Esophagus squamous epithelium (tissue), 5 donors: ENCODE results near the gene AWAT1. TPM values are rescaled to one million over a fixed set of nuclear protein-coding genes. Genes with fewer than 3 reads are reported as not detected.
"Not testable (repeated sequence)": the region's sequence is repeated elsewhere in the genome, so short reads cannot be mapped to it uniquely, and the experiment has no call there.

Experiments used
- DNase-seq: peaks from one replicate; lab custom pipeline; 2025; lab: John Stamatoyannopoulos, UW
- H3K27ac ChIP-seq, 4 donors: fragments of 200-600 bp; sonication (generic); one replicate each; pipeline ENCODE4 v1.5.1; 2016 to 2019; ENCODE audit warnings: mild to moderate bottlenecking in 1 of 4
- H3K27me3 ChIP-seq, 4 donors: fragments of 200-600 bp; sonication (generic); 1 replicate in 3 of 4; 2 replicates in 1 of 4; pipeline versions ENCODE4 v1.5.1 to v1.6.0; 2017 to 2021; ENCODE audit warnings: antibody characterized with exemption in 1 of 4
- H3K36me3 ChIP-seq, 3 donors: fragments of 200-600 bp; sonication (generic); one replicate each; pipeline ENCODE4 v1.5.1; 2016 to 2019
- H3K4me1 ChIP-seq, 3 donors: fragments of 200-600 bp; sonication (generic); one replicate each; pipeline ENCODE4 v1.5.1; 2017 to 2019
- H3K4me3 ChIP-seq, 4 donors: fragments of 200-600 bp; sonication (generic); 1 replicate in 3 of 4; 2 replicates in 1 of 4; pipeline ENCODE4 v1.5.1; 2016 to 2019; ENCODE audit warnings: mild to moderate bottlenecking in 2 of 4, moderate library complexity in 1 of 4
- H3K9me3 ChIP-seq, 3 donors: fragments of 200-600 bp; sonication (generic); one replicate each; pipeline ENCODE4 v1.5.1; 2016 to 2019
- POLR2A ChIP-seq, 4 donors: fragments of 450-650 bp; IDR thresholded peaks; one replicate each; pipeline ENCODE4 v1.6.1; 2017; ENCODE audit warnings: antibody characterized with exemption in 4 of 4, mild to moderate bottlenecking in 4 of 4, moderate library complexity in 3 of 4
- WGBS, 2 donors: methylation state at CpG; one replicate each; pipeline ENCODE4 v1.1.5; 2018; 5-methylcytosine and 5-hydroxymethylcytosine counted together
- intact Hi-C: fragments of 100-400 bp; cut with DNase I; formaldehyde crosslinking; loops from one replicate; pipeline ENCODE4 v1.15.0; 2022
- total RNA-seq, 4 donors: library from RNA; depleted of rRNA; stranded (reverse); fragments of >200 nt; gene quantifications; one replicate each; pipeline ENCODE4 v1.1.0, GENCODE V29; 2016
- TF ChIP-seq, protein P1 (sequence below), 6 experiments: fragments of 450-650 bp in 4 of 6; fragments of 200-600 bp in 2 of 6; sonication (generic) in 2 of 6; IDR thresholded peaks; one replicate each; pipeline ENCODE4 v1.5.1; 2016 to 2019; ENCODE audit warnings: antibody characterized with exemption in 6 of 6, mild to moderate bottlenecking in 4 of 6, moderate library complexity in 4 of 6
- donor health status: DM: yes; HTN: yes; CAD: no.

The AWAT1 gene
- total RNA-seq = not detected

DNA sequence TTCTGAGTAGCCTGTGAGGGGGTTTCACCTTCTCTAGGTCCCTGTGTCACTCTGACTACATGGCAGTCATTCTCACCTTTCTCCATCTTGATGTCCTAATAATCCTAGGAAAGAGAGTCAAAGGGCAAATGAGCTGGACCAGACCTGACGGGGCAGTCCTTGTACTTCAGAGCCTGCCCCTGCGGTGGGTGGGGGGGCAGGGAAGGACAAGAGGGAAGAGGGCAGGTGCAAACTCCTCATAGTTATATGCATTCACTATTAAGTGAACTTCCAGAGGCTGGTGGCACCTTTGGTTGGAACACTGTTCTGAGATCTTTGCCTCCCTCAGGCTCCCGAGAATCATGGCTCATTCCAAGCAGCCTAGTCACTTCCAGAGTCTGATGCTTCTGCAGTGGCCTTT lies at the start of gene AWAT1:
Gene AWAT1, plus strand, starts transcription at position 301 of the 400 bp plus-strand sequence. Its CDS starts 41 bp downstream, at position 342.
- WGBS, 2 donors = 72% methylated on average over 3 of the region's 3 CpGs; no CpG with 5 or more reads in 1 of the 2 donors
- no peak for DNase-seq
- intact Hi-C loops = no loop called here
- no peak within 1 kb of the TSS for H3K4me3 ChIP-seq
- H3K27ac ChIP-seq = no peak within 1 kb of the TSS
- H3K9me3 ChIP-seq = no peaks in the 10 kb centered on the region
- H3K36me3 ChIP-seq = no peaks in the 10 kb centered on the region
- TF ChIP-seq, protein P1, sequence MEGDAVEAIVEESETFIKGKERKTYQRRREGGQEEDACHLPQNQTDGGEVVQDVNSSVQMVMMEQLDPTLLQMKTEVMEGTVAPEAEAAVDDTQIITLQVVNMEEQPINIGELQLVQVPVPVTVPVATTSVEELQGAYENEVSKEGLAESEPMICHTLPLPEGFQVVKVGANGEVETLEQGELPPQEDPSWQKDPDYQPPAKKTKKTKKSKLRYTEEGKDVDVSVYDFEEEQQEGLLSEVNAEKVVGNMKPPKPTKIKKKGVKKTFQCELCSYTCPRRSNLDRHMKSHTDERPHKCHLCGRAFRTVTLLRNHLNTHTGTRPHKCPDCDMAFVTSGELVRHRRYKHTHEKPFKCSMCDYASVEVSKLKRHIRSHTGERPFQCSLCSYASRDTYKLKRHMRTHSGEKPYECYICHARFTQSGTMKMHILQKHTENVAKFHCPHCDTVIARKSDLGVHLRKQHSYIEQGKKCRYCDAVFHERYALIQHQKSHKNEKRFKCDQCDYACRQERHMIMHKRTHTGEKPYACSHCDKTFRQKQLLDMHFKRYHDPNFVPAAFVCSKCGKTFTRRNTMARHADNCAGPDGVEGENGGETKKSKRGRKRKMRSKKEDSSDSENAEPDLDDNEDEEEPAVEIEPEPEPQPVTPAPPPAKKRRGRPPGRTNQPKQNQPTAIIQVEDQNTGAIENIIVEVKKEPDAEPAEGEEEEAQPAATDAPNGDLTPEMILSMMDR (IDR thresholded peaks at IDR 0.05) = no peak
- TF ChIP-seq POLR2A (IDR thresholded peaks at IDR 0.05) = no peak
- H3K4me1 ChIP-seq = no peaks in the 10 kb centered on the region
- H3K27me3 ChIP-seq = no peaks in the 10 kb centered on the region

DNA sequence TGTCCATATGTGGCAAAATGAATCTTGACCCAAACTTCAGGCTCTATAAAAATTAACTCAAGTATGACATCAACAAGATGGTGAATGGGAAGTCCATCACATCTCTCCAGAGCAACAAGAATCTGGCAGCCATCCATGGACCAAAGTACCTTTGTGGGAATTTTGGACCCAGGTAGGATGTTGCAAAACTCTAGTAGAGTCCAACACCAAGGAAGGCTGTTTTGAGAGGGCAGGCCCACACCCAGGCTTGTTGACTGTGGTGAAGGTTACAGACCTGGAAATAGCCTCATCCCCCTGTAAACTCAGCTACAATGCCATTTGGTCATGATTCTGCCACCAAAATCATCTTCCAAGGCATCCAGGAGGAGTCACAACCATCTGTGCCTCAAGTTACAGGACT lies 44.2 kb upstream of the AWAT1 start:
- DNase-seq = no peak
- intact Hi-C loops = no loop called here
- Histone ChIP-seq H3K4me1 (no peaks in the 10 kb centered on the region), H3K9me3 (no peaks in the 10 kb centered on the region), H3K36me3 (no peaks in the 10 kb centered on the region), H3K4me3 (no peak overlapping the region), H3K27ac (no peak overlapping the region), H3K27me3 (no peaks in the 10 kb centered on the region)
- TF ChIP-seq, protein P1 (IDR thresholded peaks at IDR 0.05) = no peak
- TF ChIP-seq POLR2A (IDR thresholded peaks at IDR 0.05) = no peak

DNA sequence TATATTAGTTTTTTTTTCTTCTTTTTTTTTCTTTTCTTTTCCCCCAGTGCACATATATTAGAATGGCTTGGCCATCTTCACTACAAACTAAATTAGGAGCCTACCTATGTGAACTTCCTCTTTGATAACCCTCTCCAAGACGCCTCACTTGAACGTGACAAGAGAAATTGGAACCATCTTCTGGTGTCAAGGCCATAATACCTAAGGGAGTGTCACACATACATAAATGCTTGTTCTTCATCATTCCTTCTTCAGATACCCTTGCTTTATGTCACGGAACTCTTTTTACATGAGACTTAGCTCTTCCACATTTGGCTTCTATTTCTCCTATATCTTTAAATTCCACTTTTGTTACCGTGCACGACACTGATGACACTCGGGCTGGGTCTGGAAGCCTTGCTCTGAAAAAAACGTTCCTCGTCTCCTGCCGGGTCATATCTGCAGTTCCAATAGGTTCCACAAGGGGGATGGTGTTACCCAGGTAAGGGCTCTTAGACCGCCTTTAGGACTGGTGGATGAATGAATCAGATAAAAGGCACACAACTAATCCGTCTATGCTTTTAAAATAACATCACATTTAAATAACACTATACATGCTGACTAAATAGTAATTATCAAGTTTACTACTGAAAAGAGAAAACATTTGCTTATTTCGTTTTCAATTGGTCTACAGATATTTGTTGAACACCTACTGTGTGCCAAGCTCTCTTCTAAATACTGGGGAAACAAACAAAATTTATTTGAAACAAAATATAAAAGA lies 37.3 kb upstream of the AWAT1 start:
- H3K27me3 ChIP-seq = no peaks in the 10 kb centered on the region
- DNase-seq = no peak
- H3K36me3 ChIP-seq = no peaks in the 10 kb centered on the region
- no peaks in the 10 kb centered on the region for H3K4me1 ChIP-seq
- H3K27ac ChIP-seq = no peak overlapping the region
- TF ChIP-seq, protein P1 (IDR thresholded peaks at IDR 0.05) = peak; percentile 35 to 73 (median 68)
- TF ChIP-seq POLR2A (IDR thresholded peaks at IDR 0.05) = no peak
- no peak overlapping the region for H3K4me3 ChIP-seq
- intact Hi-C loops = no loop called here
- WGBS, 2 donors = 6 to 13% methylated on average over 5 to 10 of the region's 12 CpGs
- H3K9me3 ChIP-seq = no peaks in the 10 kb centered on the region

DNA sequence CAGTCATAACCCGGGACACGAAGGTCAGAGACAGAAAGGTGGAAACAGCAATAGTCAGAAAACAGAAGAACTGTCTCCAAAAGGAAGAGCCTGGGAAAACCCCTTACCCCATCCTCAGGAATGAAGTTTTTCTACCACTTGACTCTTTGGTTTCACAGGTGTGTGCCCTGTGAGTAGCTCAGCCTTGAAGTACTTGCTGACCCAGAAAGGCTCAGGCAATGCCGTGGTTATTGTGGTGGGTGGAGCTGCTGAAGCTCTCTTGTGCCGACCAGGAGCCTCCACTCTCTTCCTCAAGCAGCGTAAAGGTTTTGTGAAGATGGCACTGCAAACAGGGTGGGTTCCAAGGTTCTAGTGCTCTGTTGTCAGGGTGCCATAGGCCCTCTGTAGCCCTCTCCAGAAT lies 32.7 kb upstream of the AWAT1 start:
- no peak overlapping the region for H3K27ac ChIP-seq
- H3K36me3 ChIP-seq = no peaks in the 10 kb centered on the region
- intact Hi-C loops = no loop called here
- no peaks in the 10 kb centered on the region for H3K9me3 ChIP-seq
- H3K27me3 ChIP-seq = no peaks in the 10 kb centered on the region
- H3K4me1 ChIP-seq = no peaks in the 10 kb centered on the region
- H3K4me3 ChIP-seq = no peak overlapping the region
- 75 to 83% methylated on average over 4 to 5 of the region's 5 CpGs for WGBS, 2 donors
- DNase-seq = no peak
- no peak for TF ChIP-seq POLR2A (IDR thresholded peaks at IDR 0.05)
- TF ChIP-seq, protein P1 (IDR thresholded peaks at IDR 0.05) = no peak

DNA sequence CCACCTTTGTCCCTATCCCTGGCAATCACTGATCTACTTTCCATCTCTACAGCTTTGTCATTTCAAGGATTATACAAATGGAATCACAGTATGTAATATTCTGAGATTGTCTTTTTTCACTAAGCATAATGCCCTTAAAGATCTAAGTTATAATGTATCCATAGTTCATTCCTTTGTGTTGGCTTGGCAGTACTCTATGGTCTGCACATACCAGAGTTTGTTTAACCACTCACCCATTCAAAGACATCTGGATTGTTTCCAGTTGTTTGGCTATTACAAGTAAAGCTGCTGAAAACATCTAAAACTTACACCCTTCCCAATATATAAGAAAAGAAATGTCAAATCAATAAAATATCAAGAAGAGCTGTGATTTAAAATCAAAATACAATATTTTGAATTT lies 26.0 kb upstream of the AWAT1 start:
- intact Hi-C loops = no loop called here
- H3K4me1 ChIP-seq = no peaks in the 10 kb centered on the region
- no peaks in the 10 kb centered on the region for H3K36me3 ChIP-seq
- H3K4me3 ChIP-seq = no peak overlapping the region
- no peaks in the 10 kb centered on the region for H3K9me3 ChIP-seq
- no peak for DNase-seq
- no peaks in the 10 kb centered on the region for H3K27me3 ChIP-seq
- H3K27ac ChIP-seq = no peak overlapping the region
- TF ChIP-seq, protein P1 (IDR thresholded peaks at IDR 0.05) = no peak
- TF ChIP-seq POLR2A (IDR thresholded peaks at IDR 0.05) = no peak

DNA sequence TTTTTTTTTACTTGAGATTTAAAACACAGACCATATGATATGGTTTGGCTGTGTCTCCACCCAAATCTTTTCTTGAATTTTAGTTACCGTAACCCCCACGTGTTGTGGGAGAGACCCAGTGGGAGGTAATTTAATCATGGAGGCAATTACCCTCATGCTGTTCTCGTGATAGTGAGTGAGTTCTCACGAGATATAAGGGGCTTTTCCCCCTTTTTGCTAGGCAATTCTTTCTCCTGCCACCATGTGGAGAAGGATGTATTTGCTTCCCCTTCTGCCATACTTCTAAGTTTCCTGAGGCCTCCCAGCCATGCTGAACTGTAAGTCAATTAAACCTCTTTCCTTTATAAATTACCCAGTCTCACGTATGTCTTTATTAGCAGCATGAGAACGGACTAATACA lies 24.9 kb upstream of the AWAT1 start:
- H3K9me3 ChIP-seq, H3K36me3 ChIP-seq, H3K27me3 ChIP-seq, H3K27ac ChIP-seq, H3K4me3 ChIP-seq, DNase-seq, intact Hi-C loops, H3K4me1 ChIP-seq: not testable (repeated sequence)
- 33 to 62% methylated on average over 3 to 6 of the region's 6 CpGs for WGBS, 2 donors
